ENCODE results near the gene PRICKLE3. TPM values are rescaled to one million over a fixed set of nuclear protein-coding genes. Genes with fewer than 3 reads are reported as not detected.

PRICKLE3 gene
- total RNA-seq, 4 donors from 2014 or later = 8.1 to 22.4 (median 9.6) TPM

GRCh38 chrX:49208399-49208798 is 22.2 kb upstream of the PRICKLE3 start:
- Histone ChIP-seq H3K9me3 (no peaks in the 10 kb centered on the region), H3K27me3 (no peaks in the 10 kb centered on the region), H3K36me3 (no peaks in the 10 kb centered on the region), H3K4me3 (replicated peaks in 1 of 3) (no peak overlapping the region), H3K4me1 (no peaks in the 10 kb centered on the region), H3K27ac (no peak overlapping the region)
- intact Hi-C loops (cut with DNase I) = no loop called here
- no peak for DNase-seq
- no peak for TF ChIP-seq POLR2A (IDR thresholded peaks at IDR 0.05)
- TF ChIP-seq, protein P1, sequence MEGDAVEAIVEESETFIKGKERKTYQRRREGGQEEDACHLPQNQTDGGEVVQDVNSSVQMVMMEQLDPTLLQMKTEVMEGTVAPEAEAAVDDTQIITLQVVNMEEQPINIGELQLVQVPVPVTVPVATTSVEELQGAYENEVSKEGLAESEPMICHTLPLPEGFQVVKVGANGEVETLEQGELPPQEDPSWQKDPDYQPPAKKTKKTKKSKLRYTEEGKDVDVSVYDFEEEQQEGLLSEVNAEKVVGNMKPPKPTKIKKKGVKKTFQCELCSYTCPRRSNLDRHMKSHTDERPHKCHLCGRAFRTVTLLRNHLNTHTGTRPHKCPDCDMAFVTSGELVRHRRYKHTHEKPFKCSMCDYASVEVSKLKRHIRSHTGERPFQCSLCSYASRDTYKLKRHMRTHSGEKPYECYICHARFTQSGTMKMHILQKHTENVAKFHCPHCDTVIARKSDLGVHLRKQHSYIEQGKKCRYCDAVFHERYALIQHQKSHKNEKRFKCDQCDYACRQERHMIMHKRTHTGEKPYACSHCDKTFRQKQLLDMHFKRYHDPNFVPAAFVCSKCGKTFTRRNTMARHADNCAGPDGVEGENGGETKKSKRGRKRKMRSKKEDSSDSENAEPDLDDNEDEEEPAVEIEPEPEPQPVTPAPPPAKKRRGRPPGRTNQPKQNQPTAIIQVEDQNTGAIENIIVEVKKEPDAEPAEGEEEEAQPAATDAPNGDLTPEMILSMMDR (IDR thresholded peaks at IDR 0.05) = no peak
- WGBS, 2 donors = 83 to 94% methylated on average over 1 to 5 of the region's 5 CpGs

GRCh38 chrX:49206543-49206942 is 20.4 kb upstream of the PRICKLE3 start:
- DNase-seq = no peak
- no peaks in the 10 kb centered on the region for H3K36me3 ChIP-seq
- H3K27me3 ChIP-seq = no peaks in the 10 kb centered on the region
- H3K4me3 ChIP-seq (replicated peaks in 1 of 3) = no peak overlapping the region
- H3K9me3 ChIP-seq = no peaks in the 10 kb centered on the region
- WGBS, 2 donors = 83 to 90% methylated on average over 2 to 6 of the region's 8 CpGs
- H3K27ac ChIP-seq = no peak overlapping the region
- intact Hi-C loops (cut with DNase I) = no loop called here
- H3K4me1 ChIP-seq = no peaks in the 10 kb centered on the region
- TF ChIP-seq POLR2A (IDR thresholded peaks at IDR 0.05) = no peak
- TF ChIP-seq, protein P1 (IDR thresholded peaks at IDR 0.05) = no peak

- no peak for DNase-seq
- Histone ChIP-seq H3K36me3 (no peaks in the 10 kb centered on the region), H3K27ac (no peak overlapping the region), H3K4me1 (no peaks in the 10 kb centered on the region), H3K4me3 (replicated peaks in 1 of 3) (no peak overlapping the region), H3K9me3 (no peaks in the 10 kb centered on the region), H3K27me3 (no peaks in the 10 kb centered on the region)
- intact Hi-C loops (cut with DNase I) = no loop called here
- 77 to 85% methylated on average over 3 to 11 of the region's 13 CpGs for WGBS, 2 donors
- no peak for TF ChIP-seq POLR2A (IDR thresholded peaks at IDR 0.05)
- TF ChIP-seq, protein P1 (IDR thresholded peaks at IDR 0.05) = no peak
These were observed 19.3 kb upstream of the PRICKLE3 start for GRCh38 chrX:49205443-49205842.

DNA sequence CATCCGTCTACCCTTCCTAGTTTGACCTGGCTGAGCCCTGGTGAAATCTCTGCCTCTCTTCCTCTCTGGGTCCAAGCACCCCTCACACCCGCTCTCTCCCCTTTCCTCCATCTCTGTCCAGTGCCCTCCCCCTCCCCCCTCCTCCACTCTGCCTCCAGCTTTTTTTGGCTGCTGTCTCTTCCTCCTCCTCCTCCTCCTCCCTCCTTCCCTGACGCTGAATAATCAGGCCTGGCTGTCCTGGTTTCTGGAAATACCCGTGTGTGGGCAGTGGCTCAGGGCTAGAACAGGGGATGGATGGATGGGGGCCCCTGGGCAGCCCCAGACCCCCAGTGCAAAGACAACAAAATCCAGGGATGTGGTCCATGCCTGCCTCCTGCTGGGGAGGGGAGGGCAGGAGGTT is 18.5 kb upstream of the PRICKLE3 start:
- Histone ChIP-seq H3K4me3 (replicated peaks in 1 of 3) (no peak overlapping the region), H3K9me3 (no peaks in the 10 kb centered on the region), H3K27ac (no peak overlapping the region), H3K36me3 (no peaks in the 10 kb centered on the region), H3K4me1 (peaks cover 1 to 2% of the 10 kb centered on the region in 2 donors), H3K27me3 (no peaks in the 10 kb centered on the region)
- TF ChIP-seq, protein P1 (IDR thresholded peaks at IDR 0.05) = no peak
- TF ChIP-seq POLR2A (IDR thresholded peaks at IDR 0.05) = no peak
- 48% methylated on average over 4 of the region's 4 CpGs for WGBS, 2 donors
- intact Hi-C loops (cut with DNase I) = no loop called here
- DNase-seq = no peak

DNA sequence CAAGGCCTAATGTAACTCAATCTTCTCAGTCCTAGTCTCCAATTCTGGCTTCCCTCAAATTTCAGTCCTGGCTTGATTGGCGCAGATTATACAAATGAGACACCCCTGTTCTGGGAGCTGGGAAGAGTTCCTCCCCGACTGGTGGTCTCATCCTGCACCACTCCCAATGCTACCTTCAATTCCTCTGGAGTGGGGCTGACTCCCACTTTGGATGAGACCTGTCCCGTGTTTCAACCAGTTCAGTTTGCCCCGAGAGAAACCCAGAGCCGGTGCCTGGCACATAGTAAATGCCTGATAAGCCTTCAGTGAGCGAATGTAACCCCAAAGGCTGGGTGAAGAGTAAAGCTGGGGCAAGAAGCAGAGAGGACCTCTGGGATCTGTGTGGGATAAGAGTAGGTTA is 17.8 kb upstream of the PRICKLE3 start:
- H3K36me3 ChIP-seq = no peaks in the 10 kb centered on the region
- H3K4me1 ChIP-seq = peaks cover 3 to 5% of the 10 kb centered on the region in 2 donors
- H3K9me3 ChIP-seq = no peaks in the 10 kb centered on the region
- 82 to 100% methylated on average over 1 to 6 of the region's 6 CpGs for WGBS, 2 donors
- intact Hi-C loops (cut with DNase I) = no loop called here
- DNase-seq = no peak
- no peak for TF ChIP-seq POLR2A (IDR thresholded peaks at IDR 0.05)
- TF ChIP-seq, protein P1 (IDR thresholded peaks at IDR 0.05) = no peak
- no peak overlapping the region for H3K4me3 ChIP-seq (replicated peaks in 1 of 3)
- H3K27ac ChIP-seq = no peak overlapping the region
- no peaks in the 10 kb centered on the region for H3K27me3 ChIP-seq

Measured in thyroid gland (tissue), 4 donors.